GM12878 (cell line): ENCODE measurements around the gene PKP3. TPM values are rescaled to one million over a fixed set of nuclear protein-coding genes. Genes with fewer than 3 reads are reported as not detected.

Source experiments
- ATAC-seq: fragments of 200-7000 bp; cut with Tn5 transposase; 3 replicates; pipeline ENCODE4 v1.9.1; 2020; ENCODE audit warnings: mild to moderate bottlenecking, moderate library complexity
- BruUV-seq: library from RNA; stranded (reverse); fragments of 400-500 nt; replicated peaks from 2 replicates; lab custom pipeline; 2021; lab: Mats Ljungman, UMichigan
- CTCF ChIA-PET: fragments of 300-600 bp; sonication (Branson Sonifier 250); formaldehyde crosslinking; extraction: SDS; loops from one replicate; lab custom pipeline; 2021; ENCODE audit warnings: inconsistent platforms; lab: Yijun Ruan, JAX
- POLR2A ChIA-PET: fragments of 350-600 bp; formaldehyde crosslinking; extraction: SDS; loops from one replicate; lab custom pipeline; 2021; ENCODE audit warnings: inconsistent platforms; lab: Charles Lee
- RAD21 ChIA-PET: fragments of 300-600 bp; sonication (Branson Sonifier 250); formaldehyde crosslinking; loops from one replicate; lab custom pipeline; 2023; ENCODE audit warnings: antibody characterized with exemption; ENCODE audit not compliant: unreplicated experiment; lab: Charles Lee
- SMC1A ChIA-PET: fragments of 300-600 bp; sonication (Branson Sonifier 250); formaldehyde crosslinking; loops from one replicate; lab custom pipeline; 2023; ENCODE audit not compliant: unreplicated experiment, uncharacterized antibody; lab: Charles Lee
- DNase-seq: peaks from one replicate; pipeline ENCODE4 v3.0.0-alpha.2; 2011; ENCODE audit warnings: low read depth, low spot score
- FAIRE-seq: peaks from 3 replicates; lab custom pipeline; 2011; peaks lifted over from hg19 to GRCh38; lab: Jason Lieb, UNC
- H2AFZ ChIP-seq: 2 replicates; pipeline ENCODE4 v1.6.0; 2011; ENCODE audit warnings: low read depth, low read length, control low read depth; ENCODE audit not compliant: control insufficient read depth
- H3K27ac ChIP-seq: 2 replicates; pipeline ENCODE4 v1.5.1; 2011; ENCODE audit warnings: control low read depth; ENCODE audit not compliant: control insufficient read depth, insufficient read depth
- H3K27me3 ChIP-seq, 2 experiments: replicated peaks in 1 of 2; 2 replicates each; pipeline versions ENCODE4 v1.6.0 to v1.6.1; 2011; ENCODE audit warnings: low read length in 1 of 2; ENCODE audit not compliant: control insufficient read depth in 2 of 2, insufficient read depth in 2 of 2
- H3K36me3 ChIP-seq, 2 experiments: 2 replicates each; pipeline ENCODE4 v1.5.1; 2011; ENCODE audit warnings: low read length in 1 of 2; ENCODE audit not compliant: control insufficient read depth in 2 of 2, insufficient read depth in 2 of 2
- H3K4me1 ChIP-seq: 2 replicates; pipeline ENCODE4 v1.6.1; 2011; ENCODE audit warnings: mild to moderate bottlenecking, low read length, moderate library complexity, mixed read lengths; ENCODE audit not compliant: control insufficient read depth, insufficient read depth
- H3K4me2 ChIP-seq: 2 replicates; pipeline ENCODE4 v1.6.0; 2011; ENCODE audit warnings: control low read depth; ENCODE audit not compliant: control insufficient read depth, insufficient read depth
- H3K4me3 ChIP-seq: fragments of 200-600 bp; sonication (generic); 2 replicates; pipeline ENCODE4 v1.5.1; 2016
- H3K79me2 ChIP-seq: 2 replicates; pipeline ENCODE4 v1.6.0; 2011; ENCODE audit warnings: low read length; ENCODE audit not compliant: control insufficient read depth, insufficient read depth
- H3K9ac ChIP-seq: 2 replicates; pipeline ENCODE4 v1.8.0; 2011; ENCODE audit warnings: low read length, control low read depth, mixed read lengths; ENCODE audit not compliant: control insufficient read depth, insufficient read depth
- H3K9me3 ChIP-seq: replicated peaks from 3 replicates; pipeline ENCODE4 v1.5.1; 2011; ENCODE audit warnings: mild to moderate bottlenecking, low read length; ENCODE audit not compliant: control insufficient read depth, insufficient read depth
- H4K20me1 ChIP-seq: 2 replicates; pipeline ENCODE4 v1.6.0; 2011; ENCODE audit not compliant: control insufficient read depth, insufficient read depth
- CREB1 ChIP-seq: IDR thresholded peaks from 2 replicates; pipeline ENCODE4 v1.6.1; 2012; ENCODE audit warnings: low read depth, mild to moderate bottlenecking, inconsistent platforms
- FOS ChIP-seq: IDR thresholded peaks from 3 replicates; pipeline ENCODE4 v1.6.1; 2011; ENCODE audit warnings: borderline replicate concordance; ENCODE audit not compliant: insufficient read length; ENCODE audit errors: extremely low read depth
- RAD51 ChIP-seq: fragments of 450-650 bp; IDR thresholded peaks from 2 replicates; pipeline ENCODE4 v1.6.1; 2016; ENCODE audit warnings: moderate library complexity, mild to moderate bottlenecking, inconsistent platforms
- SMAD5 ChIP-seq: IDR thresholded peaks from 2 replicates; pipeline ENCODE4 v1.6.1; 2016; ENCODE audit warnings: antibody characterized with exemption, low read depth
- SMC3 ChIP-seq: IDR thresholded peaks from 2 replicates; pipeline ENCODE4 v1.6.1; 2011; ENCODE audit warnings: low read length, improper control_type of control experiment, borderline replicate concordance
- WRNIP1 ChIP-seq: IDR thresholded peaks from 2 replicates; pipeline ENCODE4 v1.6.1; 2011; ENCODE audit warnings: low read depth, low read length, improper control_type of control experiment, borderline replicate concordance
- WGBS: methylation state at CpG from one replicate; pipeline ENCODE4 v1.1.6; 2016; ENCODE audit warnings: low lambda C conversion rate; ENCODE audit not compliant: insufficient replicate concordance, insufficient coverage; ENCODE audit errors: missing lambda C conversion rate; 5-methylcytosine and 5-hydroxymethylcytosine counted together
- in situ Hi-C: fragments of 300-500 bp; cut with MboI; formaldehyde crosslinking; loops from 9 replicates; pipeline ENCODE4 v1.14.3; 2018; ENCODE audit warnings: mixed read lengths
- intact Hi-C: fragments of 100-400 bp; cut with micrococcal nuclease; formaldehyde crosslinking; loops from one replicate; pipeline ENCODE4 v1.14.2; 2022; ENCODE audit not compliant: unreplicated experiment
- polyA plus RNA-seq, 11 experiments: library from polyadenylated mRNA; depleted of rRNA in 4 of 11; unstranded in 6 of 11; stranded (reverse) in 5 of 11; fragments of >200 nt; fragmentation: Nextera tagmentation in 4 of 11; fragmentation: Illumina TruSeq in 1 of 11; extraction: Ambion mirVana in 4 of 11; extraction: Trizol in 1 of 11; gene quantifications; 1 replicate in 1 of 11; 2 replicates in 10 of 11; pipeline versions ENCODE4 v1.2.1 to v1.2.3, GENCODE V29; 2011 to 2016; ENCODE audit warnings: inconsistent platforms in 2 of 11, missing spikeins in 2 of 11, low read depth in 1 of 11
- total RNA-seq, 4 experiments: library from RNA; depleted of rRNA in 3 of 4; stranded (reverse); fragments of >200 nt in 3 of 4; fragmentation: Illumina TruSeq in 1 of 4; extraction: Trizol in 1 of 4; gene quantifications; 2 replicates each; pipeline versions ENCODE4 v1.2.1 to v1.2.3, GENCODE V29; 2013 to 2021

The PKP3 gene
- total and polyA plus RNA-seq, 10 of the 15 experiments (the other 5 are each of a cell fraction or from before 2014, with no cell fraction given) = 0.45 to 0.90 TPM; not detected in 8

GRCh38 chr11:437228-437870 is 43.3 kb downstream of the PKP3 start:
- POLR2A ChIA-PET = no interaction called here
- TF ChIP-seq SMC3 = no peak
- TF ChIP-seq CREB1 = no peak
- TF ChIP-seq FOS = no peak
- TF ChIP-seq SMAD5 = no peak
- no peak for TF ChIP-seq WRNIP1
- TF ChIP-seq RAD51 = no peak
- TF ChIP-seq, all 136 proteins: peak for 0
- ATAC-seq = no peak
- RAD21 ChIA-PET = no interaction called here
- no peaks in the 10 kb centered on the region for H3K27me3 ChIP-seq
- DNase-seq = no peak
- H3K79me2 ChIP-seq = peaks cover 10% of the 10 kb centered on the region
- in situ Hi-C loops (no loop called here), intact Hi-C loops (no loop called here)
- no peak overlapping the region for H3K9ac ChIP-seq
- no peaks in the 10 kb centered on the region; a peak in 1 of 4 replicates for H3K36me3 ChIP-seq
- WGBS = 39% methylated on average over 16 of the region's 17 CpGs
- H4K20me1 ChIP-seq = no peaks in the 10 kb centered on the region
- CTCF ChIA-PET = interaction anchor here (4.9 kb wide), 1 partner anchor 12 kb away, joined by 34 read pairs; the partner anchor contains the start of gene PTDSS2
- H3K27ac ChIP-seq = no peak overlapping the region
- no peak overlapping the region for H3K4me2 ChIP-seq
- no peak overlapping the region for H2AFZ ChIP-seq
- SMC1A ChIA-PET = no interaction called here
- H3K4me1 ChIP-seq = peaks cover 8% of the 10 kb centered on the region
- no peak overlapping the region for H3K4me3 ChIP-seq
- BruUV-seq = no TSS peak
- FAIRE-seq = no peak
- no peaks in the 10 kb centered on the region for H3K9me3 ChIP-seq
